Measurements from ENCODE around the gene ARHGDIB.

The ARHGDIB gene

DNA sequence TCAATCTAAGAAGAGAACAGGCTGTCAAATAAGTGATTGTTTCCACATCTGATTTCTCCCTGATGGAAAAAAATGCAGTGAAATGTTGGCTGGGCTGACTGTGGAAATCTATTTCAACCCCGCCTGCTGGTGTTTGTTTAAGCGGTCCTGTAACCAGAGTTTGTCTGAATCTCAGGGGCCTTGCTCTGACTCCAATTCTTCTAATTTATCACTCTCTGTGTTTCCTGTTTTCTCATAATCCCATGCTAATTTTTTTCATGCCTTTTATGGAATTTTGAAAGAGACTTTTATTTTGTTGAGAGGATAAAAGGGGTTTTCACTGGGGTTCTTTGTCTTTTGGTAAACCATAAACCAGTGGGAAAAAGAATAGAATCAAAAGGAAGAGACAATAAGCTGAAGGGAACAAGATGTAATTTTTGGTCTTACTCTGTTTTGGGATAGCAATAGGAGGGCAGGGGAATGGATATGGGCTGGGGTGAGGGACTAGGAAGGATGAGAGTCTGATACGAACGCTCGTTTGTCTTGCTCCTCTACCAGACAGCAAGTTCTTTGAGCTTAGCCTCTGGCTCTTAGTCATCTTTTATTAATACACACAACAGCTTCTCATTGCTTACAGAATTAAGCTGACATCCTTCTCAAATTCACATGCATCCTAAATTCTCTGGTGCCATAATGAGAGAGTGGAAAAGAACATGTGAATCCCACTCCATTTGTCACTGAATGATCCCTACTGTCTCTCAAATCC is 67.7 kb downstream of the ARHGDIB start:
- no peak for DNase-seq (ENCODE audit: low spot score)

DNA sequence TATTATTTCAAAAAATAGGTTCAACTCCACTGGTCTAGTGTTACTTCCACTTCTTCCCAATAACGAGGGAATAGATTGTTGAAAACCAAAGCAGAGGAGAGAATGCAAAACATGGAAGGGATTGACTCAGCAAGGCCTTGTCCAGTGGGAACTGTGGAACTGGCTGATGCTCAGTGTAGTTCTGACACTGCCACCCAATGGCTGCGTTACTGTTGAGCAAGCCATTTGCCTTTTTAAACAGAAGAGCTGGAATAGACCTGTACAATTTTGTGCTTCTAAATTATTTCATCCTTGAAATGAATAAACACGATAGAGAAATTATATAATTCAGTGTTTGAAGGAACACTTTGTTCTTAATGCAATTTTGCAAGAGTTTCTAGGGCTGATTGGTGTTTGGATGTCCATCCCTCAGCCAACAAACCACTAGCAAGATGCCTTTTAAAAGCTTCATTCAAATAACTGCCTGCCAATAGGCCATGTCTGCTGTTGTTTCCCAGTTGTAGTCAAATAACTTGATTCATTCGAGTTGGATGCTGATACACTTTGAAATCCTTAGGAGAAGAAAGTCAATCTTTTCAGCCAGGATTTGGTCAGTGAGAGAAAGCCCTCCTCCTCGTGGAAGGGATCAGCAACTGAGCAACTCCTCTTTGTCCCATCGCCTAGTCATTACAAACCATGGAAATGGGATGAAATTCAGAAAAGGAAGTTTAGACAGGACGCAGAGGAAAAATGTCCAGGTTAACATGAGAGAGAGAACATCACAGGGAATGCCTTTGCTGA is 68.5 kb downstream of the ARHGDIB start:
- no peak for DNase-seq (ENCODE audit: low spot score)

Data from hepatic stellate cell (primary cell).